Activated T-cell treated with anti-CD3 and anti-CD28 coated beads for 1 hour (primary cell): ENCODE results near the gene CD151.
A peak's percentile ranks its signal among the peaks of the same experiment; 100 is the strongest.

Experiments
- DNase-seq: peaks from one replicate; pipeline ENCODE4 v3.0.0-alpha.2; 2020; ENCODE audit warnings: low read depth

The CD151 gene

GRCh38 chr11:797296-798092 is 35.3 kb upstream of the CD151 start:
- peak; percentile 51 for DNase-seq

DNA sequence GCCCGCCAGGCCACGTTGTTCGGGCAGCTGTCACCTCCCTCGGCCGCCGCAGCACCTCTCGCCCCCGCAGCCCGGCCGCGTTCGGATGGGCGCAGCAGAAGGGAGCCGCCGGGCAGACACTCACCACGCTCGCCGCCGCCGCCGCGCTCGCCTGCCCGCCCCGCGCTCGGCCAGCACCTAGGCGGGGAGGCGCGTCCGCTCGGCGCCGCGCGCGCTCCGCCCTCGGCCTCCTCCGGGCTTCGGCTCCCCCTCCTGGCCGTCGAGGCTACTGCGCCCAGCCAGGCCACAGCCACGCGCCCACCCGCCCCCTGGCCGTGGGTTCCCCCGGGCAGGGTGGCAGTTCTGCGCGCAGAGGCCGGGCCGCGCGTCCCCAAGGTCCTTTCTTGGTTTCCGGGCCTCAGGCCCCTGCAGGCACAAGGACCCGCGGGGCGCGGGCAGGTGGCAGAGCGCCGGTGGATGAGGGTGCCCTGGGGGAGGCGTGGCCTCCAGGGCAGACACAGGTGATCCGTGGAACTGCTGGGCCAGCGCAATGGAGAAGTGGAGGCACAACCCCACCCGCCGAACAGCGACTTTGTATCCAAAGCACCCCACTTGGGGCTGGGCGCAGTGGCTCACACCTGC is 34.5 kb upstream of the CD151 start, which contains the start of gene SLC25A22:
Gene SLC25A22, minus strand, starts transcription at position 189 of the 621 bp plus-strand sequence. CDS start 3,275 bp downstream, outside the sequence.
- DNase-seq = peak; percentile 78

DNA sequence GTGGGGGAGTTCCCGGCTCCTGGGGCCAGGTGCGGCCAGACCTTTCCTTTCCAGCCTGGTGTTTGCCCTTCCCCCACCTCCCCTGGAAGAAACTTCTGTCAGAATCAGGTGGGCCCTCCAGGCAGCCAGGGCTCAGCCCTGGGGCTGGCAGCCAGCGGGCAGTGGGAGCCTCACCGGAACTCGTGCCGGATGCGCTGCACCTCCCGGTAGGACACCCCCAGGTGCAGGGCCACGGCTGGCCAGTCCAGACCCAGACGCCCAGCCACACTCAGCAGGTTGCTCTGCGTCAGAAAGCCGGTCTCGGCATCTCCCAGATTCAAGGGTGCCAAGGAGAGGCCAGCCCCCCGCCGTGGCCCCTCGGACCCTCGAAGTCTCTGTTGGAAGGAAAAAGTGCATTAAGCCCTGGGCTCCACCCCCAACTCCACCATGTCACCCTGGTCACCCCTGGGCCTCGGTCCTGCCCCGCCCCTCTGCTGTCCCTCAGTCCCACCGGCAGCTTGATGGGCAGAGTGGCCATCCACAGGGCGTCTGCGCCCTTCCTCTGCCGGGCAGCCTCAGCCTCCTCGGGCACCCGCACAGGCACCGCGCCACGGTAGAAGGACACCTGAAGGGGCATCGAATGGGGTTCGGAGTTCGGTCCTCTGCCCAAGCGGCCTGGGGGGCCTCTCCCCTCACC is 33.0 kb upstream of the CD151 start:
- DNase-seq = no peak

- no peak for DNase-seq
Observed at GRCh38 chr11:800473-800872, 32.3 kb upstream of the CD151 start.

DNA sequence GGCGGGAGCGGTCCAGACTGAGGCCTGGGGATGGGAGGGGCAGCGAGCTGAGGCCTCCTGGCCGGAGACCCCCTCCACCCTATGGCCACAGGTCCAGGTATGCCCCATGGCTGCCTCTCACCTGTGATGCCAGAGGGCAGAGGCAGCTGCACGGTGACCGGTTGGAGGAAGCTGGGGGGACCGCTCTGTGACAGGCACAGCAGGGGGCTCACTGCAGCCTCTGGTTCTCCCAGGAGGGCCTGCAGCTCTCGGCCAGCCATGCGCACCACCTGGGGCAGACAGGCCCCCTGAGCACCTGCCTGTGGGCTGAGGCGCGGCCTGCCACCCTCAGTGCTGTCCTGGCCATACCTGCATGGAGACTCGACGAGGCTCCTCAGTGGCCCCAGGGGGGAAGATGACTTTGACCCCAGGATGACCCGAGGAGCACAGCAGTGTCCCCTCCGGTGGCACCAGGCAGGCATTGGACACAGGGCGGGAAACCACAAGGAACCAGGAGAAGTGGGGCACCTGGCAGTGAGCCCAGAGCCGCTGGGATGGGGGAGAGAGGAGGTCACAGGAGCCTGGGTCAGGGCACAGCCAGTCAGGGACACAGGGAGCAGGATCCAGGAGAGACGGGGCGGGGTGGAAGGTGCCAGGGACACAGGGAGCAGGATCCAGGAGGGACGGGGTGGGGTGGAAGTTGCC is 31.5 kb upstream of the CD151 start:
- no peak for DNase-seq

DNA sequence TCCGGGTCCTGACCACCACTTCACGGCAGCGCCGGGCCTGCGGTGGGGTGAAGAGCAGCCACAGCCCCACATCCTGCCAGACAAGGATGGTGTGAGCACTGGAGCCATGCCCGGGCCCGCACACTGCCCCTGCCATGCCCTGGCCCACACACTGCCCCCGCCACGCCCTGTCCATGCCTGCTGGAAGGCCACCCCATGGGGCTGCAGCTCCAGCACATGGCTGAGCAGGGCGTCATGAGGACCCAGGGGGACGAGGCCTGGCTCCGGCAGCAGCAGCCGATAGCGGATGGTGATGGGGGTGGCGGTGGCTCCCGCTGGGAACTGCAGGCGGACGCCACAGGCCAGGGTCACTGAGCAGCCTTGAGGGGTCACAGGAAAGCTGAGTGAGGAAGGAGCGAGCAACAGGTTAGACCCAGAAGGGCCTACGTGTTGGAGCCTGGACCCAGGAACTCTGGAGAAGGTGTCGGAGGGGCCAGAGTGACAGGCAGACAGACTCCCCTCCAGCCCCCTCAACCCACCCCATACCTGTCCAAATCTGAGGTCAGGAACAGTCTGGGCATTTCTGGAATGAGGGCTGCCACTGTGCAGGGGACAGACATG is 30.6 kb upstream of the CD151 start:
- no peak for DNase-seq

GRCh38 chr11:802693-803466 is 29.9 kb upstream of the CD151 start:
- no peak for DNase-seq

DNA sequence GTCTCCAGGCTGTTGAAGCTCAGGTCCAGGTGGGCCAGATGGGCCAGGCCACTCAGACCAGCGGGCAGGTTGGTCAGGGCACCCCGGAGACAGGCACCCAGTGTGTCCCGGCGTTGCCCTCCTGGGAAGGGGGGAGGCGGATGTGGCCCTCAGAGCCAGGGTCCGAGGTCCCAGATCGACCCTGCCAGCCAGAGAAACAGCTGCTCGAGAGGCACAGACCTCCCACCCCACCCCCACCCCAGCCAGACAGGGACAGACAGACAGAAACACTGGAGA is 29.3 kb upstream of the CD151 start:
- no peak for DNase-seq

- DNase-seq = no peak
Observed at GRCh38 chr11:803770-804598, 28.8 kb upstream of the CD151 start.

- DNase-seq = no peak
Observed at GRCh38 chr11:804599-804964, 28.2 kb upstream of the CD151 start.

DNA sequence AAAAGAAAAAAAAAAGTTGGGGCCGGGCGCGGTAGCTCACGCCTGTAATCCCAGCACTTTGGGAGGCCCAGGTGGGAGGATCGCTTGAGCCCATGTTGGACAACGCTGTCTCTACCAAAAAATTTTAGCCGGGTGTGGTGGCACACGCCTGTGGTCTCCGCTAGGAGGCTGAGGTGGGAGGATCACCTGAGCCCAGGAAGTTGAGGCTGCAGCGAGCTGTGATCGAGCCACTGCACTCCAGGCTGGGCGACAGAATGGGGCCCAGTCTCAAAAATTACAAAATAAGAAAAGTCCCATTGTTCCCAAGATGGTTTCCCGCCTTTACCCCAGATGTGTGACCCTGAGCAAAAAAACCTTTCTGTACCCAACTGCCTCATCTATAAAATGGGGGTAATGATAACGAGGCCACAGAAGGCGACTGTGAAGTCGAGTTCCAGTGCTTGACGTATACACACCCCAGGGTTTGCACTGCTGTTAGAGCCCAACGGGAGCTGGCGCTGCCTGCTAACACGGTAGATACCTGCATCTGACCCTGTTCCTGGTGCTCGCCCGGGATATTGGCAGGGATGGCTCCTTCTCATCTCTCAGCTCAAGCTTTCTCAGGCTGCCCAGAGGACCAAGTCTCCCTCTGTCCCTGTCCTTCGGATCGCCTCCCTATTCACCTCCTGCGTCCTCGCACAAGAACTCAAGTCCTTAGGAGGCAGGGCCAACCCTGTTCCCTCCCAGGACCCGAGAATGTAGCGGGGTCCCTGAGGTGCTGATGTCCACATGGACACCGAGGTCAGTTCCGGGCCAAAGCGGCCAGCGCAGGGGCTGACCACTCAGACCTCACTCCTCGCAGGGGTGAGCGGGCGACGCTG is 24.1 kb upstream of the CD151 start:
- no peak for DNase-seq

GRCh38 chr11:809287-810039 is 23.3 kb upstream of the CD151 start, which contains the start of gene RPLP2:
TSS of gene RPLP2 (plus strand) at chr11:809967. CDS start at chr11:810235, 268 bp downstream.
- peak; percentile 94 for DNase-seq

DNA sequence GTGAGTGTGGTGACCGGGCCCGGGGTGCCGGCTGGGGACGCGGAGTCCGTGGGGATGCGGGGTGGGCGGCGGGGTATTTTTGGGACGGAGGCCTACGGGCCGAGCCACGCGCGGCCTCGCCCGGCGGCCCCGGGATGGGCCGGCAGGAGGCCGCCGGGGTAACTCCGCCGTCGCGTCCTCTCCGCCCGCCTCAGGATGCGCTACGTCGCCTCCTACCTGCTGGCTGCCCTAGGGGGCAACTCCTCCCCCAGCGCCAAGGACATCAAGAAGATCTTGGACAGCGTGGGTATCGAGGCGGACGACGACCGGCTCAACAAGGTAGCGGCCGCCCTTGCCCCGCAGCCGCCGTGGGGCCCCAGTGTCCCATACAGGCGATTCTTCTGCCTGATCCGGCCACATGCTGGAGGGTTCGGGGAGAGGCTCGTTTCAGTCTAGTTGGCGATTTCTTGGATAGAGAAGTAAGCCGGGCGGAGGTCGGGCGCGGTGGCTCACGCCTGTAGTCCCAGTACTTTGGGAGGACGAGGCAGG is 22.6 kb upstream of the CD151 start:
- DNase-seq = no peak

GRCh38 chr11:811446-812245 is 21.1 kb upstream of the CD151 start:
- DNase-seq = no peak

DNA sequence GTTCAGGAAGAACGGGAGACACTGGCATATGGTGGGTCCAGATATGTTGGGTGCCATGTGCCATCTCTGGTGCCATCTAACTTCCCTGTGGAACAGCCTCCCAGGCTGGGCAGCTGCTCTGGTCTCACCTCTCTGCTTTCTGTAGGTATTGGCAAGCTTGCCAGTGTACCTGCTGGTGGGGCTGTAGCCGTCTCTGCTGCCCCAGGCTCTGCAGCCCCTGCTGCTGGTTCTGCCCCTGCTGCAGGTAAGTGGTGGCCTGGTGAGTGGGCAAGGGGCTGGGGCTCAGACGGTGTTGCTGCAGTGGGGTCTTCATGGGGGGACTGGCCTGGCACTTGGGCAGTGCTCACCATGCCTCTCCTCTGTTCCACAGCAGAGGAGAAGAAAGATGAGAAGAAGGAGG is 20.4 kb upstream of the CD151 start:
- no peak for DNase-seq

GRCh38 chr11:813072-813455 is 19.7 kb upstream of the CD151 start:
- DNase-seq = no peak

DNA sequence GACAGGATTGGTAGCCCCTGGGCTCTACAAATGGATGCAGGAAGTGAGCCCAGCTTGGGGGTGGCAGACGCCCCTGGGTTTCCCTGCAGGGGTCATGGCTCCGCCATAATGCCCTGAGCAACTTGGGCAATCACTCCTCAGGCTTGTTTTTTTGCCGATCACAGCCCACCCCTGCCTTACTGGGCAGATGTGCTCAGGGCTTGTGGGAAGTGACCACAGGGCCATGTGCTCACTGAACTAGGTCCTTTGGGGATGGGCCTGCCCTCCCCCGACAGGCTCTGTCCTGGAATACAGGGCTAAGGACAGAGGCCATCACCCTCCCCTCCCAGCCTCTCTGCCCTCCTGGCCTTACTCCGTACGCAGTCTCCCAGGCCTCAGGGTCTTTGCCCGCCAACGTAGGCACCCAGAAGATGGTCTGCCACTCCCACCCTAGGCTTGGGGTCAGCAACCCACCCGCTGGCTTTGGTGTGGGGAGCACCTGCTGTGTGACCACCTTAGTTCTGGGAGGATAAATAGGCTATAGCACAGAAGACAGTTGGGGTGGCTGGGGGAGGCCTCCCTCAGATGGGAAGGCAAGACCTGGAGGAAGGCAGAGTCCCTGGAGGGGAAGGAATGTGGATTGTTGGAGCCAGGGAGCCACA is 19.2 kb upstream of the CD151 start:
- no peak for DNase-seq
